HCT116 (cell line): ENCODE data around the gene SMIM23. TPM values are rescaled to one million over a fixed set of nuclear protein-coding genes. Genes with fewer than 3 reads are reported as not detected.

Experiments
- ATAC-seq: fragments of 200-7000 bp; cut with Tn5 transposase; 2 replicates; pipeline ENCODE4 v1.9.1; 2020; ENCODE audit warnings: mild to moderate bottlenecking, moderate library complexity
- BruUV-seq: library from RNA; stranded (reverse); fragments of 400-500 nt; replicated peaks from 2 replicates; lab custom pipeline; 2021; lab: Mats Ljungman, UMichigan
- CTCF ChIA-PET: fragments of 300-600 bp; sonication (Branson Sonifier 250); formaldehyde crosslinking; loops from one replicate; lab custom pipeline; 2021; ENCODE audit warnings: antibody characterized with exemption; lab: Charles Lee
- POLR2A ChIA-PET: fragments of 300-600, 350-600 bp; sonication (Branson Sonifier 250); formaldehyde crosslinking; loops from one replicate; lab custom pipeline; 2021; ENCODE audit warnings: antibody characterized with exemption; lab: Charles Lee
- RAD21 ChIA-PET, 2 experiments: fragments of 300-600 bp; sonication (Branson Sonifier 250); formaldehyde crosslinking; loops; one replicate each; lab custom pipeline; 2023; ENCODE audit warnings: low total read pairs in 2 of 2; ENCODE audit not compliant: uncharacterized antibody in 2 of 2, unreplicated experiment in 2 of 2, low non-redundant PET in 1 of 2; lab: Charles Lee
- DNase-seq: peaks from one replicate; pipeline ENCODE4 v3.0.0-alpha.2; 2010; ENCODE audit warnings: low read depth, low spot score
- H2AFZ ChIP-seq: fragments of 200-600 bp; shearing (Covaris generic), sonication (generic); 2 replicates; pipeline ENCODE4 v1.6.1; 2017; ENCODE audit warnings: low read depth, mixed run types, mixed read lengths, antibody characterized with exemption, low read length; ENCODE audit not compliant: poor library complexity, severe bottlenecking
- H3K27ac ChIP-seq: 2 replicates; pipeline ENCODE4 v1.5.1; 2012; ENCODE audit warnings: low read depth, low read length
- H3K27me3 ChIP-seq: fragments of 200-600 bp; sonication (generic); 2 replicates; pipeline ENCODE4 v1.6.1; 2016; ENCODE audit warnings: mixed run types, low read length, mixed read lengths; ENCODE audit not compliant: insufficient read depth
- H3K36me3 ChIP-seq, 2 experiments: fragments of 200-500 bp in 1 of 2; fragments of 200-600 bp in 1 of 2; sonication (Bioruptor generic) in 1 of 2; sonication (generic) in 1 of 2; 2 replicates each; pipeline versions ENCODE4 v1.5.1 to v1.6.1; 2014 to 2016; ENCODE audit warnings: low read length in 2 of 2, inconsistent platforms in 1 of 2, mixed read lengths in 1 of 2, mixed run types in 1 of 2; ENCODE audit not compliant: insufficient read depth in 2 of 2, control insufficient read depth in 1 of 2
- H3K4me1 ChIP-seq, 2 experiments: fragments of 200-600 bp in 1 of 2; sonication (generic) in 1 of 2; 2 replicates each; pipeline versions ENCODE4 v1.5.1 to v1.6.1; 2012 to 2017; ENCODE audit warnings: low read length in 2 of 2, inconsistent platforms in 1 of 2, mild to moderate bottlenecking in 1 of 2, mixed read lengths in 1 of 2, mixed run types in 1 of 2, moderate library complexity in 1 of 2; ENCODE audit not compliant: insufficient read depth in 2 of 2, control insufficient read depth in 1 of 2
- H3K4me2 ChIP-seq: fragments of 200-600 bp; sonication (generic); 2 replicates; pipeline ENCODE4 v1.6.1; 2017; ENCODE audit warnings: mixed run types, low read length, mixed read lengths
- H3K4me3 ChIP-seq, 2 experiments: fragments of 200-600 bp in 1 of 2; sonication (generic) in 1 of 2; replicated peaks in 1 of 2; 2 replicates each; pipeline ENCODE4 v1.5.1; 2011 to 2016; ENCODE audit warnings: low read length in 2 of 2, control low read depth in 1 of 2, low read depth in 1 of 2, mild to moderate bottlenecking in 1 of 2, mixed read lengths in 1 of 2, mixed run types in 1 of 2
- H3K79me2 ChIP-seq: fragments of 200-600 bp; sonication (generic); 2 replicates; pipeline ENCODE4 v1.6.1; 2017; ENCODE audit warnings: mild to moderate bottlenecking, mixed run types, low read length, moderate library complexity, mixed read lengths; ENCODE audit not compliant: insufficient read depth
- H3K9ac ChIP-seq: fragments of 200-600 bp; sonication (generic); 2 replicates; pipeline ENCODE4 v1.6.1; 2016; ENCODE audit warnings: low read length, mixed read lengths
- H3K9me2 ChIP-seq: fragments of 200-600 bp; sonication (generic), shearing (Covaris generic); 2 replicates; pipeline ENCODE4 v1.6.1; 2017; ENCODE audit warnings: mixed run types, mild to moderate bottlenecking, moderate library complexity; ENCODE audit not compliant: insufficient read depth
- H3K9me3 ChIP-seq, 2 experiments: fragments of 200-500 bp in 1 of 2; fragments of 200-600 bp in 1 of 2; sonication (Bioruptor generic) in 1 of 2; sonication (generic) in 1 of 2; 2 replicates each; pipeline ENCODE4 v1.6.1; 2014 to 2017; ENCODE audit warnings: low read length in 2 of 2, mixed read lengths in 2 of 2, inconsistent platforms in 1 of 2, low read depth in 1 of 2, mild to moderate bottlenecking in 1 of 2, mixed run types in 1 of 2, moderate library complexity in 1 of 2; ENCODE audit not compliant: control insufficient read depth in 1 of 2, insufficient read depth in 1 of 2
- H4K20me1 ChIP-seq: fragments of 200-600 bp; sonication (generic), shearing (Covaris generic); 2 replicates; pipeline ENCODE4 v1.6.1; 2017; ENCODE audit warnings: mixed run types, mild to moderate bottlenecking, moderate library complexity; ENCODE audit not compliant: insufficient read depth
- ATF3 ChIP-seq: IDR thresholded peaks from 2 replicates; pipeline ENCODE4 v1.6.1; 2012
- CBX3 ChIP-seq: IDR thresholded peaks from 2 replicates; pipeline ENCODE4 v1.6.1; 2012; ENCODE audit warnings: low read depth
- CTCF ChIP-seq, 3 experiments: fragments of 200-600 bp in 1 of 3; sonication (generic) in 1 of 3; IDR thresholded peaks in 2 of 3; conservative IDR thresholded peaks in 1 of 3; 2 replicates each; pipeline ENCODE4 v1.5.1; 2012 to 2017; ENCODE audit warnings: low read depth in 2 of 3, low read length in 2 of 3, antibody characterized with exemption in 1 of 3, borderline replicate concordance in 1 of 3, control low read depth in 1 of 3, mild to moderate bottlenecking in 1 of 3, mixed read lengths in 1 of 3, mixed run types in 1 of 3, moderate library complexity in 1 of 3; ENCODE audit not compliant: insufficient read depth in 1 of 3
- EGR1 ChIP-seq: IDR thresholded peaks from 2 replicates; pipeline ENCODE4 v1.6.1; 2012; ENCODE audit warnings: low read depth
- ELF1 ChIP-seq: IDR thresholded peaks from 2 replicates; pipeline ENCODE4 v1.6.1; 2012; ENCODE audit warnings: low read depth, borderline replicate concordance
- EZH2phosphoT487 ChIP-seq: fragments of 200-600 bp; IDR thresholded peaks from 2 replicates; pipeline ENCODE4 v1.6.1; 2018; ENCODE audit warnings: antibody characterized with exemption, borderline replicate concordance
- FOSL1 ChIP-seq: IDR thresholded peaks from 2 replicates; pipeline ENCODE4 v1.6.1; 2012; ENCODE audit warnings: low read depth
- JUND ChIP-seq: IDR thresholded peaks from 2 replicates; pipeline ENCODE4 v1.6.1; 2012
- MAX ChIP-seq: IDR thresholded peaks from 2 replicates; pipeline ENCODE4 v1.6.1; 2012
- POLR2A ChIP-seq: IDR thresholded peaks from 2 replicates; pipeline ENCODE4 v1.7.0; 2011; ENCODE audit warnings: borderline replicate concordance; ENCODE audit not compliant: insufficient read depth, insufficient read length; ENCODE audit errors: extremely low read depth
- POLR2AphosphoS5 ChIP-seq: IDR thresholded peaks from 2 replicates; pipeline ENCODE4 v1.6.1; 2011; ENCODE audit warnings: mild to moderate bottlenecking, low read depth, low read length, moderate library complexity
- RAD21 ChIP-seq: IDR thresholded peaks from 2 replicates; pipeline ENCODE4 v1.6.1; 2012; ENCODE audit warnings: low read depth, mild to moderate bottlenecking
- SIN3A ChIP-seq: IDR thresholded peaks from 2 replicates; pipeline ENCODE4 v1.6.1; 2012; ENCODE audit warnings: low read depth
- SP1 ChIP-seq: IDR thresholded peaks from 2 replicates; pipeline ENCODE4 v1.6.1; 2012; ENCODE audit warnings: low read depth
- SRF ChIP-seq: IDR thresholded peaks from 2 replicates; pipeline ENCODE4 v1.6.1; 2012; ENCODE audit warnings: low read depth
- TCF7L2 ChIP-seq: IDR thresholded peaks from 2 replicates; pipeline ENCODE4 v1.7.0; 2011; ENCODE audit warnings: borderline replicate concordance, inconsistent platforms; ENCODE audit not compliant: insufficient read depth, insufficient read length; ENCODE audit errors: extremely low read depth
- YY1 ChIP-seq: IDR thresholded peaks from 2 replicates; pipeline ENCODE4 v1.6.1; 2011; ENCODE audit warnings: low read length, low read depth, moderate library complexity, mild to moderate bottlenecking; ENCODE audit not compliant: insufficient replicate concordance; ENCODE audit errors: extremely low read depth
- ZBTB33 ChIP-seq: IDR thresholded peaks from 2 replicates; pipeline ENCODE4 v1.6.1; 2011; ENCODE audit warnings: mild to moderate bottlenecking, low read length, moderate library complexity; ENCODE audit not compliant: insufficient replicate concordance; ENCODE audit errors: extremely low read depth
- ZFX ChIP-seq: fragments of 450-650 bp; IDR thresholded peaks from 2 replicates; pipeline ENCODE4 v1.6.1; 2017
- ZNF274 ChIP-seq: fragments of 200-500 bp; sonication (Bioruptor generic); IDR thresholded peaks from 2 replicates; pipeline ENCODE4 v1.6.1; 2014; ENCODE audit warnings: mild to moderate bottlenecking, low read depth, low read length, inconsistent platforms
- intact Hi-C: fragments of 100-400 bp; cut with micrococcal nuclease; formaldehyde crosslinking; loops from 2 replicates; pipeline ENCODE4 v1.10.0; 2022
- total RNA-seq: library from RNA; stranded (reverse); gene quantifications from one replicate; pipeline ENCODE4 v1.2.1, GENCODE V29; 2021; ENCODE audit not compliant: unreplicated experiment

The SMIM23 gene
- total RNA-seq, 1 experiment from 2014 or later: not detected

- no peaks in the 10 kb centered on the region for H3K9me3 ChIP-seq
- POLR2A ChIA-PET: no interaction called here
- BruUV-seq: no TSS peak
- H3K4me2 ChIP-seq: no peak overlapping the region
- no peaks in the 10 kb centered on the region for H3K9me2 ChIP-seq
- TF ChIP-seq CTCF (IDR thresholded peaks at IDR 0.05 in 2 of 3, conservative IDR thresholded peaks at IDR 0.05 in 1 of 3; ENCODE audit: borderline replicate concordance in 1 of 3, insufficient read depth in 1 of 3, low read depth in 2 of 3, low read length in 2 of 3) (no peak), POLR2AphosphoS5 (no peak), EZH2phosphoT487 (no peak), TCF7L2 (no peak)
- H3K36me3 ChIP-seq: no peaks in the 10 kb centered on the region
- no peak overlapping the region for H2AFZ ChIP-seq
- H3K79me2 ChIP-seq: no peaks in the 10 kb centered on the region
- ATAC-seq (no peak), DNase-seq (no peak)
- CTCF ChIA-PET: no interaction called here
- H3K4me1 ChIP-seq: no peaks in the 10 kb centered on the region
- RAD21 ChIA-PET: no interaction called here
- no peak overlapping the region for H3K27ac ChIP-seq
- H4K20me1 ChIP-seq: no peaks in the 10 kb centered on the region
- H3K27me3 ChIP-seq: no peaks in the 10 kb centered on the region
- intact Hi-C loops: no loop called here
- H3K4me3 ChIP-seq: no peak overlapping the region
- H3K9ac ChIP-seq: no peak overlapping the region
These were observed 10.8 kb downstream of the SMIM23 start for GRCh38 chr5:171796436-171796835.

GRCh38 chr5:171797543-171797942 is 11.9 kb downstream of the SMIM23 start:
- H3K27me3 ChIP-seq: no peaks in the 10 kb centered on the region
- intact Hi-C loops: no loop called here
- no peaks in the 10 kb centered on the region for H3K79me2 ChIP-seq
- RAD21 ChIA-PET: no interaction called here
- no peaks in the 10 kb centered on the region for H3K9me2 ChIP-seq
- H3K9ac ChIP-seq: no peak overlapping the region
- no peaks in the 10 kb centered on the region for H3K36me3 ChIP-seq
- H3K4me2 ChIP-seq: no peak overlapping the region
- DNase-seq (no peak), ATAC-seq (no peak)
- POLR2A ChIA-PET: no interaction called here
- no peak overlapping the region for H3K4me3 ChIP-seq
- BruUV-seq: no TSS peak
- no peak overlapping the region for H2AFZ ChIP-seq
- no peaks in the 10 kb centered on the region for H3K4me1 ChIP-seq
- no peaks in the 10 kb centered on the region for H4K20me1 ChIP-seq
- H3K9me3 ChIP-seq: no peaks in the 10 kb centered on the region
- no peak overlapping the region for H3K27ac ChIP-seq
- CTCF ChIA-PET: no interaction called here
- TF ChIP-seq SP1 (no peak), ELF1 (no peak), RAD21 (no peak), SRF (no peak), EGR1 (no peak), ZNF274 (no peak), ATF3 (no peak), JUND (no peak), ZFX (no peak), ZBTB33 (no peak), MAX (no peak), POLR2AphosphoS5 (no peak), FOSL1 (no peak), CBX3 (no peak), POLR2A (no peak), YY1 (no peak), SIN3A (no peak)
